HG03565 (cell line): Measurements from ENCODE around the gene PLSCR1.

ENCODE experiments used
- ATAC-seq: cut with Tn5 transposase; IDR thresholded peaks from one replicate; pipeline ENCODE4 v1.9.1; 2021; ENCODE audit warnings: mild to moderate bottlenecking, moderate library complexity; ENCODE audit not compliant: unreplicated experiment

PLSCR1 gene

DNA sequence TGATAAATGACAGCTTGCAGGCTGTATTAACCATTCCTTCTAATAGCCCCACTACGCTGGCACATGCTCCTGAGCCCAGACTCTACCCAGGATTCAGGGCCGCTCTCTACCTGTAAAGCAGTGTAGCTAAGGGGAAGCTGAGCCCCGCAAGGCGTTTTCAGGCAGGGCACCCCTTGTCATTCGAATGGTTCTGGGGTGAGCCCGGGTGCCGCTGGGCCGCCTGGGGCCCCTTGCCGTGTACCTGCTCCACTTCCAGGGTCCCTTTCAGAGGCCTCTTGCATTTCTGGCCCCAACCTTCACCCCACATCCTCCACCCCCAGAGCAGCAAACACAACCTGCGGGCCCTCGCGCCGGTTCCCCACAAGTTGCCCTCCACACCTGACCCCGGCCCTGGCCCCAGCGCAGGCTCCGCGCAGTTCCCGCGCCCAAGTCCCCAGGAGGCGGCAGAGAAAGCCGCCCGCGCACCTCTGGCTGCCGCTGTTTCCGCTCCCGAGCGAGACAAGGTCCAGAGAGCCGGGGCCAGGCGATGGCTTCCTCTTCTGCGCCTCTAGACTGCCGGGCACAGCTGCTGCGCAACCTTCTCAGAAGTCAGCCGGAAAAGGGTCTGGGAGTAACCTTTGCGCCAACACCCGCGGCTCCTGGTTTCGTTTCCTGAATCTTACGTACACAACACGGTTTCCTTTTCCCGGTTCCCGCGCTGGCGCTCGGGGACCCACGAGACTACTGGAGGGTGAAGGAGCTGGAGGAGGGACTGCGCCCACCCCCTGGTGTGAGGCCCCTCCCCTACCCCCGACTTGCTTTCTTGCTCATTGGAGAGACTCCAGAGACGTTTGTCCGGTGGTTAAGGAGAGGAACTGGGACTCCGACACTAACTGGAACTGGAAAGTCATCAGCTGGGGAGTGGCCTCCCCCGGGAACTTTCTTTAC is at the start of gene PLSCR1:
PLSCR1 (minus strand) TSS at position 606 of the 927 bp plus-strand sequence. CDS start 8,055 bp downstream, outside the sequence.
- peak; percentile 73 for ATAC-seq

DNA sequence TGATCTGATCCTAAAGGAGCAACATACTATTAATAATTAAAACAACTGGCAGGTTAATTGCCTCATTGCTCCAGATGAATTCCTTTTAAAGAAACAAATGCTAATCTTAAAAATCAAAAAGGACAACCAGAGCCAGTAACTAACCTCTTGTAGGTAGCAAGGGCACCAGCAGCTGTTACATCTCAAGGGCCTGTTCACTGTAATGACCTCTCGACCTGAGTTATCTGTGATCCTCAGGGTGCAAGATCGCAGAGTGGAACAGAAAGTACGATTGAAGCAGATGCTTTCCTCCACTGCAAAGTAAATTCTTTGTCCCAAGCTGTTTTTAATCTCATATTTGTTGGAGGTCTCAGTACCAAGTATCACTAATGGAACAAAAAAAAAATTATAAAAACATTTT is 49.4 kb upstream of the PLSCR1 start:
- no peak for ATAC-seq

DNA sequence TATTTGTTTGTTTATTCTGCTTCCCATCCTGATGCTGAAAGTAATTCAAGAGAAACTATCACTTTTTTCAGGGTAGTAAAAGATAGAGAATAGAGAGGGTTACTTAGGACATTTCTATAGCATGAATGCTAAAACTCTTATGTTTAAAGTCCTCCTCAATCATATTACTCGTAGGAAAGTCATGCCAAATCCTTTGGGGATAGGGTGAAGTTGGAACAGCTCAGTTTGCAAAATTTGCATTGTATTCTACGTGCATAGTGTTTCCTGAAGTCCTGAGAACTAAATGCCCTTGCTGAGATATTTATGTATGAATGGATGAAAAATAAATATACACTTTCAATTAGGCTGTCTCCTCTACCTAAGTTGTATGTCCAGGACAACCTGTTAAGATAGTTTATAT is 46.1 kb upstream of the PLSCR1 start:
- ATAC-seq: no peak

DNA sequence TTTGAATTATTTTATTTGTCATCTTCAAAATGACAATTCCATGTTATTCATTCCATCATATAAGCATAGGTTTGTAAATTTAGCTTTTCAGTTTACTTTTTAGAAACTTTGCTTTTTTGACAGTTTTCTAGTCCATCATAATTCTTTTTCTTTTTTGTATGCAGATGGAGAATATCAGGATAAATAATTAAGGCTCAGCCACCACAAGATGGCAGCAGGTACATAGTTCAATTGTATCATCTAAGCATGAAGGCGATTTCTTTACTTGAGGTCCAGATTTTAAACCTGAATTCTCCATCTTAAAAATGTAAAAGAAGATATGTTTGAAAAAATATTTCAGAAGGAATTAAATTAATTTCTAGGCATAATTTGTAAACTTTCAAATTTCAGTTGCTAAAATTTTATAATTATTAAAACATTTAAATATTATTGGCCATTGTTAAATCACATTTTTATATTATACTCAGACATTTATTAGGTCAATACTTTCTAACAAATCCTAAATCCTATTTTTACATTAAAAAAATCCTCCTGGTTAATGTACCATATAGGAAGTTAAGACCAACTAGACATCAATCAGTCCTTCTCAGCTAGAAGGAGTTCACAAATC is 45.6 kb upstream of the PLSCR1 start:
- peak; percentile 60 for ATAC-seq

DNA sequence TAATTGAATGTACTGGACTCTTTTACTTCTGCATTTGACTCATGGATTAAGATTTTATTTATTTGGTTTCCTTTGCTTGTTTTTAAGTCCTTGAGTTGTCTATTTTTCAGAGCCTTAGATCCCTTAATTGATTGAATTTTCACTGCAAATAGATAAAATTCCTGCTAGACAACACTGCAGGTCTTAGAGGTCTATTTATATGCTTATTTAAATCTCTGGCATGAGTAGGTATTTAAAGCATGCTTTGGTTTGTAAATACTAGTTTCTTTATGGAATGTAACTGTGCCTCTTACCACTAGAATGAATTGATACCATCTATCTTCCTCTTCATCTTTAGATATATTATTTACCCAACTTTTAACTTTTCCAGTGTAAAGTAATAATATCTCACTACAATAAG is 40.7 kb upstream of the PLSCR1 start:
- no peak for ATAC-seq

GRCh38 chr3:146581951-146582467 is 37.6 kb upstream of the PLSCR1 start:
- ATAC-seq: no peak

GRCh38 chr3:146581080-146581601 is 36.7 kb upstream of the PLSCR1 start:
- no peak for ATAC-seq

DNA sequence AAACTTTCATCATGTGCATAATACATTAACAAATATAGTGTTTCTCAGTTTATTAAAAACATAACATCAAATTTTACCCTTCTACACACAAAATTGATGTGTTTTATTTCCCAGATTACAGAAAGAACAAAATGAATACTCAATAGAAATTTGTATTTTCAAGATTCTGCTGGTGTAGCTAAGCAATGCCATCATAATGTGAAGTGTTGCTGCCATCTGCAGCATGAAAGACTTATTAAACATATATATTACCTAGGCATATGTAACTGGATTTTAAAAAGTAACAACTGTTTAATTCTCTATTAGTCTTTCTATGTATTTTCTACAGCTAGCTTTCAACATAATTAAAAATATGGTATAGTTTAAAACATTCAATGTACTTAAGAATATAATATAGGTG is 33.3 kb upstream of the PLSCR1 start:
- ATAC-seq: peak; percentile 65

DNA sequence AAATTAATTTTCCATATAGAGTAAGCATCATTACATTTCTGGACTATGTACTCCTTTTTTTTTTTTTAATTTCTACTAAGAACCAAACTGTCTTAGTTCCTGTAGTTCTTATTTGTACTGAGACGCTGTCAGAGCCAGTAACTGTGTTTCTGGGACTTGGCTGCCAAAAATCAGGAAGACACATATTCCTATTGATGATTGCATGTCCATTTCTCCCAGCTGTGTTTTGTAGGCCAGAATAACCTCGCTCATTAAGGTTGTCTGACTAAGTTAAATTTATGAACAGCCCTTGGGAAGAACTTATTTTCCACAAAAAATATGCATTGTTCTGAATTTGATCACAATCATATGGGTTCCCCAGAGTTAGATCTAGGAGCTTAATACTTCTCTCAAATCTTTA is 31.2 kb upstream of the PLSCR1 start:
- ATAC-seq: no peak

DNA sequence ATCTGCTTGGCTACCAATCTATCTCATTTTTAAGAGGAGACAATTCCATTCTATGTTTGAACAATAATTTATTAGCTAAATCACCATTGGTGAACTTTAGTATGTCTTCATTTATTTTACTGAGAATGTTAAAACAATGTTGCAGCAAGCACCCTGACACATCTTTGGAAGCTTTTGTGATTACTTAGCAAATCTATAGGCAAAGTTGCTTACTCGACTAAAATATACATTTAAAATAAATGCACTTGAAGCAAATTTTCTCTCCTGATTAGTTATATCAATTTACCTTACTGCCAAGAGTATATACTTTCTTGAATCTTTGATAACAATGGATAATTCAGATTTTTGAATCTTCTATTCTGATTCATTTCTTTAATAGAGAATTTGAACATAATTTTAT is 29.8 kb upstream of the PLSCR1 start:
- ATAC-seq: no peak

DNA sequence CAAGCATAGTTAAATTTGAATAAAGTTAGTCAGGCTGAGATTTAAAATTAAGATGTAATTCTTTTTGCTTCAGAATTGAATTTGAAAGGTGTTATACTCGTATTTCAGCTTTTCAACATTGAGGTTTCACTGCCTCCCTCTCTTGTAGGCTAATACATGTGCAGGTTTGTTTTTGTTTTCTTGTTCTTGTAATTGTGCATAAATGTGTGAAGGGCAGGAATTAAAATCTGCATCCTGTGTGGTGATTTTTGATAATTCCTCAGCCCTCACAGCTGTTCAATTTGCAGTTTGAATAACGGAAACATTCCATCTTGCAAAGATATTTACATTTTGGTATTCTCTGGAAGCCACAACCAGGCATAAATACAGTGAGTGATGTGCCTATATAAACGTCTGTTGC is 24.9 kb upstream of the PLSCR1 start:
- ATAC-seq: no peak

DNA sequence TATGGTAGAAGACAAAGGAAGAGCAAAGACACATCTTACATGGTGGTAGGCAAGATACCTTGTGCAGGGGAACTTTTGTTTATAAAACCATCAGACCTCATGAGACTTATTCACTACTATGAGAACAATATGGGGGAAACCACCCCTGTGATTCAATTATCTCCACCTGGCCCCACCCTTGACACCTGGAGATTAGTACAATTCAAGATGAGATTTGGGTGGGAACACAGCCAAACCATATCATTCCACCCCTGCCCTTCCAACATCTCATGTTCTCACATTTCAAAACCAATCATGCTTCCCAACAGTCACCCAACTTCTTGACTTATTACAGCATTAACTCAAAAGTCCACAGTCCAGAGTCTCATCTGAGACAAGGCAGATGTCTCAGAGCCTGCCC is 21.7 kb upstream of the PLSCR1 start:
- no peak for ATAC-seq

DNA sequence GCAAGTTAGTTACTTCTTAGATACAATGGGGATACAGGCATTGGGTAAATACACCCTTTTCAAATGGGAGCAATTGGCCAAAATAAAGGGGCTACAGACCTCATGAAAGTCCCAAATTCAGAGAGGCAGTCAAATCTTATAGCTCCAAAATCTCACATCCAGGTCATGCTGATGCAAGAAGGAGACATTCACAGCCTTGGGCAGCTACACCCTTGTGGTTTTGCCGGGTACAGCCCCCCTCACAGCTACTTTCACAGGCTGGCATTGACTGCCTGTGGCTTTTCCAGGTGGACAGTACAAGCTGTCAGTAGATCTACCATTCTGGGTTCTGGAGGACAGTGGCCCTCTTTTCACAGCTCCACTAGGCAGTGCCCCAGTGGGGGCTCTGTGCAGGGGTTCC is 17.5 kb upstream of the PLSCR1 start:
- ATAC-seq: no peak

- no peak for ATAC-seq
Observed at GRCh38 chr3:146561463-146561862, 17.1 kb upstream of the PLSCR1 start.

- no peak for ATAC-seq
Observed at GRCh38 chr3:146560678-146561077, 16.3 kb upstream of the PLSCR1 start.

DNA sequence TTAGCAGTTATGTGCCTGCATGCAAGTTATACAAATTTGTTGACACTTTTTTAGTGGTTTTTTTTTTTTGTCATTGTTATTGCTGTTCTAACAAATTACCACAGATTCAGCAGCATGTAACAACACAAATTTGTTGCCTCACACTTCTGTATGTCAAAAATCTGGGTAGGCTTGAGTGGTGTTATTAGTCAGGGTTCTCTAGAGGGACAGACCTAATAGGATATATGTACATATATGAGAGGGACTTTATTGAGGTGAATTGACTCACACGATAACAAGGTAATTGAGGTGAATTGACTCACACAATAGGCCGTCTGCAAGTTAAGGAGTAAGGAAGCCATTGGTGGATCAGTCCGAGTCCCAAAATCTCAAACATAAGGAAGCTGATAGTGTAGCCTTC is 15.0 kb upstream of the PLSCR1 start:
- no peak for ATAC-seq

- ATAC-seq: no peak
Observed at GRCh38 chr3:146558781-146559180, 14.4 kb upstream of the PLSCR1 start.

DNA sequence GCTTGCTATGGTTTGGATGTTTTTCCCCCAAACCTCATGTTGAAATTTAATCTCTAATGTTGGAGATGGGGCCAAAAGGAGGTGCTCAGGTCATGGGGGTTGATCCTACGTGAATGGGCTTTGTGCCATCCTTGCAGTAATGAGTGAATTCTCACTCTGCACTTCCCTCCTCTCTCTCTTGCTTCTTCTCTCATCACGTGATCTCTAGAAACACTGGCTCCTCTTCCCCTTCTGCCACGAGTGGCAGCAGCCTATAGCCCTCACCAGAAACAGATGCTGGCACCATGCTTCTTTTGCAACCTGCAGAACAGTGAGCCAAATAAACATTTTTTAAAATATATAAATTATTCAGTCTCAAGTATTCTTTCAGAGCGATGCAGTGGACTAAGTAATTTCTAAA is 13.3 kb upstream of the PLSCR1 start:
- ATAC-seq: no peak

DNA sequence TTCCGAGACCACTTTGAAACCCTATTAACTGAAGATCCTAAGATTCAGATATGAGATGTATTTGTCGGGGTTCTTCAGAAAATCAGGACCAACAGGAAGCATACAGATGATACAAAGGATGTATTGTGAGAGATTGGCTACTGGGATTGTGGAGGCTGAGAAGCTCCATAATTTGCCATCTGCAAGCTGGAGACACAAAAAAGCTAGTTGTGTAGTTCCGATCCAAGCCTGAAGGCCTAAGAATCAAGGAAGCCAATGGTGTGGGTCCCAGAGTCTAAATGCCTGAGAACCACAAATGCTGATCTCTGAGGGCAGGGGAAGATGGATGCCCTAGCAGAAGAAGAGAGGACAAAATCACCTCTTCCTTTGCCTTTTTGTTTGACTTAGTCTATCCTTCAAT is 10.9 kb upstream of the PLSCR1 start:
- ATAC-seq: no peak

GRCh38 chr3:146554151-146554760 is 9.8 kb upstream of the PLSCR1 start:
- no peak for ATAC-seq

DNA sequence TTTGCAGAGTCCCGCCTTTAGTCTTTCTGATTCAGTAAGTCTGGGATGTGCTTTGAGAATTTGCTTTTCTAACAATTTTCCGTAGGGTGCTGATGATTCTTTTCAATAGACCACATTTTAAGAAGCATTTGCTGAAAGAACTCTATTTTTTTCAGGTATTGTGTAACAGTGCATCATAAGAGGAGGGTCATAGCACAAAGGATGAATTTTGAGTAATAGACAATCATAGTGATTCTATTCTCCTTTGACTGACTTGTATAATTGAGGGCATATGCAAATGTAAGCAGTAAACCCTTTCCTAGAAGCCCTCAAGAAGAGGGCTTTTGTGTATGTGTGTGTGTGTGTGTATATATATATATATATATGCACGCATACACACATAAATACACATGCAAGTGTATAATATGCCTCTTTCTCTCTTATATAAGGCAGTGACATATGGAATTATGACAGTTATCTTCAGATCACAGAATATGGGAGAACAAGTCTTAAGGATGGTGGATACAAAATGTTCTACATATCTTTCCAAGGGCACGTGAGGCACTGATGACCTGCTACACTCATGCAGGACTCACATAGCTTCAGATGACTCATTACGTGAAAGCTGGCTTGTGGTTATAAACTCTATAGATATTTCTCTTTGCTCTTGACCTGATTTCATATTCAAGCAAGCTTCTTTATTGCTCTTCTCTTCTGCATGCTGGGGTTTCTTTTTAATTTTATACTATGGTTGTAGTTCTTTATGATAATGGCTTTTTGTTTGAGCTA is 6.5 kb upstream of the PLSCR1 start:
- ATAC-seq: peak; percentile 95
